GM21360 (cell line): ENCODE measurements around the gene PCDH9.

Experiments
- ATAC-seq: cut with Tn5 transposase; IDR thresholded peaks from one replicate; pipeline ENCODE4 v1.9.1; 2021; ENCODE audit warnings: mild to moderate bottlenecking, moderate library complexity; ENCODE audit not compliant: unreplicated experiment

The PCDH9 gene

DNA sequence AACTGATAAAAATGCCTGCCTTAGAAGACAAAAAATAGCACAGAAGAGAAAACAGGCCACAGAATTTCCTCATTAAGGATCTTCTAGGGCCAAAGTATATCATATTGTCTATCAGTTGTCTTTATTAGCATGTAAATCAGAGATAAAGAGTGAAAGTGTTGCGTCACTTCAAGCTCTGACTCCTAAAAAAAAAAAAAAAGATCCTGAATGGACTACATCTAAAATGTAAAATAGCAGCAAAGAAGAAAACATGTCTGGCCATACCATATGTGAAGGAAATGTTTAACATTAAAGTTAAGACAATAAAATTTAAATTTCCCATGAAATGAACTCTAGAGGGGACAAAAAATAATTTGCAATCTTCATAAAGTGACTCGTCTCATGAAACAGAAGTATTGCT is 237.4 kb downstream of the PCDH9 start:
- no peak for ATAC-seq

DNA sequence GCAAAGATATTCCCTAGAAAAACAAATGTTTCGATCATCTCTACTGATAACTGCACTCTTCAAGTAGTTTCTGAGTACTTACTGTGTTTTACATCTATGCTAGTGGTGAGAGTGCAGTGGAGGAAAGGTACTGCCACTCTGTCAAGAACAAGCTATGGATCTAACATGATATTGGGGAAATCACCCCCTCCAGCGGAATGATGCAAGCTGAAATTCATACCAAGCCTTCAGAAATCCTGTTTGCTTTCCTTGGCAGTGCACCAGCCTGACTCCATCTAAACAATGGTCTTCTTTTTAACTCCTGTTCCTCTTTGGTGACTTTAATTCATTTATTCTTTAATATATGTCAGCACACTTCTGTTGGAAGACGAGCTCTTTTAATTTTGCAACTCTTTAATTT is 238.0 kb downstream of the PCDH9 start:
- no peak for ATAC-seq

DNA sequence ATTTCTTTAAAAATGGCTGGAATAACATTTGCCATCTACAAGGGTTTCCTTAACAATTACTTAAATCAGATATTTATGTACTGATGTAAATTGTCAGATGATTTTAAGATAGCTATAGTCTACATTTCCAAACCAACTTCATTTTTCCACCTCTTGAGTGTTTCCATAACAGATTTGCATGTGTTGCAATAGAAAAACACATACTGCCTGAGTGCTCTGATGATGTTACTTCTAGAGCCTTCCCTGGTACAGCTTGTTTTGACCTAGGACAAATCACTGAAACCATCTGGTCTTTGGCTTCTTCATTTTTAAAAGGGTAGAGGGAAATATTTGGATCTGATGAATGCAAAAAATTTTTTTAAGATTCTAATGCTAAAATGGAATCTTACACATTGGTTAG is 245.9 kb downstream of the PCDH9 start:
- no peak for ATAC-seq

DNA sequence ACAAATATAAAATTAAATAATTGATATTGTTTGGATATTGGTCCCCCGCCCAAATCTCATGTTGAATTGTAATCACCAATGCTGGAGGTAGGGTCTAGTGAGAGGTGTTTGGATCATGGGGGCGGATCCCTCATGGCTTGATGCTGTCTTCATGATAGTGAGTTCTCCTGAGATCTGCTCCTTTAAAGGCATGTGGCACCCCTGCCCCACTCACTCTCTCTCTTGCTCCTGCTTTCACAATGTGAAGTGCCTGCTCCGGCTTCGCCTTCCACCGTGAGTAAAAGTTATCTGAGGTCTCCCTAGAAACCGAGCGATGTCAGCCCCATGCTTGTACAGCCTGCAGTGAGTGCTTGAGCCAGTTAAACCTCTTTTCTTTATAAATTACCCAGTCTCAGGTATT is 248.2 kb downstream of the PCDH9 start:
- no peak for ATAC-seq

DNA sequence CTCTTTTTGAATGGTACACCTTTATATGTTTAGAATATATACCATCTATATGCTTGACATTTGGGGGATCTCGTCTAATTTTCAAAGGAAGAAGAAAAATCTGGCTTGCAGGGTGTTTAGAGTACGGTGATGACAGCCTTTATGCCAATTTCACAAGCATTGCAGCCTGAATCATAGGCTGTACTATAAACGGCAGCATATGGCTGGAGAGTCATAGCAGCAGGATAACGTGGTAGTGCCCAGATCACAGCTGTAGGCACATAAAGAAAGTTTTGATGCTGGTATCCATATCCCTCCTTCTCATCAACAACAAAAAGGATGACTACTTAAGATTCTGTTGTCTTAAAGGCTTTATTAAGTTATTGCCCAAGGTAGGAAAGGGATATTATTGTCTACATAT is 253.0 kb downstream of the PCDH9 start:
- ATAC-seq, result no peak

DNA sequence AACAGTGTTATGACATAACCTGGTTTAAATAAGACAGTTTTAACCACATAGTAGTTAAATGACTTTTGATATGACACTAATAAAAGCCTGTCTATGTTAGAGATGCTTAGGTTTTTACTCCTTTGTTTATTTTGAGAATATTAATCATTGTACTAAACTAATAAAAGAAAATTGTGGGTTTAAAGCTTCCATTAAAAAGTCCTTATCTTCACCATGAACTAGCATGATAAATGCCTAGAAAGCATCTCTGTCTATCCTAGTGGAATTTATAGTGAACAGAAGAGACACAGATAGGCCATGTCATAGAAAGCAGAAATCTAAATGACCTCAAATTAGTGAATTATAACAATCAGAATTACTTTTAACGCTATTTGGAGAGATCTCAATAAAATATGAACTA is 255.2 kb downstream of the PCDH9 start:
- ATAC-seq, result no peak

DNA sequence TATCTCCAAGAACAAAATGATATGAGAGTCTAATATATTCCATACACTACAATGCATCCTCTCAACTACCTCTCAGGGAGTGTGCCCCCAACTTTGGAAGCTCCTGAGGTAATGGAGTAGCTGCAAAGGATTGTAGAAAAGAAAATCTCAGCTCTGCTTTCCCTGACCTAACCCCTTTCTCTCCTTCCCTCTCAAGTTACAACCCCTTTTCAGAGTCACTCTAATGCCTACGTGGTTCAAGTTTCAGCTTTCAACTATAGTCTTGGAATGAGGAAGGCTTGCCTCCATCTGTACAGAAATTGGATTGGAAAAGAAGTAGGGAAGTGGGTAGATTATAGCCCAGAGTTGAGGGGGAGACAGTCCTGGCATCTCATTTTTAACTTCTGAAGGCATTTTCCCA is 256.0 kb downstream of the PCDH9 start:
- ATAC-seq, result no peak

DNA sequence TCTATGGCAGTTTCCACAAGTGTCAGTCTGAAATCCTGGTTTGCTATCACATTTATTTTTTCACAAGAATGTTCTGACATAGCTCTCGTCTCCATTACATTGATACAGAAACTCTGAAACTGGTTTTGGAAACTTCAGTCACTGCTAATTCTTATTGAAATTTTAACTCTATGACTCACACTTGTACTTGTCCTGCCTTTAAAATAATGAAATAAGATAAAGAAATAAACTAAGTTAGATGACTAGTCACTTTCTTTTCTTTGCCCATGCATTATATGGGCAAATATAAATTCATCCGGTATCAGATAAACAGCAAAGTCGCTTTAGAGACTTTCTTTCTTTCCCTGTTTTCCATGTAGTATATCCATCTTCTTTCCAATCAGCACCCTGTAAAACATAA is 257.5 kb downstream of the PCDH9 start:
- no peak for ATAC-seq

DNA sequence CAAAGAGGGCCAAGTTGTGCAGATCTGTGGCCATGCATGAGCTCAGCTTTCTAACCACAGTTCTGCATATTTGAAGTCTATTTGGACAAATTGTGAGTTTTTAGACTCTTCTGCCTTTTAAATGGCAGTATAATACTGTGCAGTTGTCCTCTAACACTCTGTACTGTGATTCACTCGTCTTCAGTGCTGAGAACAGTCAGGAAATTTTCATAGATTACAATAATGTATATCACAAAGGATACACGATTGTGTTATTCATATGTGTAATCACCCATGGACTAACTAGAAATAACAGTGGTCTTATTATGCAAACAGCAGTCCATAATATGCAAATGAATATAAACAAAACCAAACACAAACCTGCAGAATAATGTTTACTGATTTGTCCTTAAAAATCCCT is 259.1 kb downstream of the PCDH9 start:
- no peak for ATAC-seq

DNA sequence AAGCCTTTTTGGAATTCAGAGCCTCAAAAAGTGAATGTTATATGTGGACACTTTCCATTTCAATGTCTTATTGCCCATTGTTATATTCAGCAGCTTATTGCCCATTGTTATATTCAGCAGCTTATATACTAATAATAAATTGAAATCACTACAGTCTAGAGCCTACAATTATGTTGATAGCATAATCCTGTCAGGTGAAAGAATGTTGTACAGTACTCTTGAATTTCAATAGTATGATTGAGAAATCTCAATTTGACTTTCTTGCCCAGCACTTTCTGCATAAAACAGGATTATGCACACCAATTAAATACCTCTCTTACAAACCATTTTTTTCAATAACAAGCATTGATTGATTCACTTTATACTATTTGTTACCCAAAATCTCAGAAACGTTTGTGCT is 260.8 kb downstream of the PCDH9 start:
- ATAC-seq, result no peak

DNA sequence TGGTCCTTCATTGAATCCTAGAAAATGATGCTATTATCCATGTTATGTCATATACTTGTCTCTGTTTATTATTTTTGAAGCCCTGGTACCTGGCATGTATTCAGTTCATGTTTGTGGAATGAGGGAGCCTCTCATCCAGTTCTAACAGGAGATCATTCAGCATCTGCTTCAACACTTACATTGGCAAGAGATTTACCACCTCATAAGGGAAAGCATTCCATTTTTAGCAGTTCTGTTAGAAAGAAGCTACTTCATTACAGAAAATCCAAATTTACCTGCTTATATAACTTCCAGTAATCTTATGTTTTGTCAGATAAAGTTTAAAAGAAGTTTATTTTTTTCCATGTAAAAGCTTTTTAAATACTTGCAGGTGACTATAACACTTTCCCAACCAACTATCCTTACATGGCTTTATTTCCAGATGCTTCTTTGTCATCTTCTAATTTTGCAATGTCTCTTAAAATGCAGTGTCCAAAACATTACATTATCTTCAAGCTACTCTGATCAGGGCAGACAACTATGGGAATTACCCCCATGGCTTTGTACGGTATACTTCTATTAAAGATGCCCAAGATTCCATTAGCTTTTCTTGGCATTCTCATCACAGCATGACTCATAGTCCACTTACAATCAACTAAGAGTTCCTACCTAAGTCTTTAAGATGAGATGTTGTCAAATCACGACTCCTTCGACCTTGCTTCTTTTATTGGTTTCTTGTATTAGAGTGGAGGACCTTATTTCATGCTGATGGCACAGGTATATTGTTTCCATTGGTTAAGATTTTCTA is 262.1 kb downstream of the PCDH9 start:
- ATAC-seq, result no peak

DNA sequence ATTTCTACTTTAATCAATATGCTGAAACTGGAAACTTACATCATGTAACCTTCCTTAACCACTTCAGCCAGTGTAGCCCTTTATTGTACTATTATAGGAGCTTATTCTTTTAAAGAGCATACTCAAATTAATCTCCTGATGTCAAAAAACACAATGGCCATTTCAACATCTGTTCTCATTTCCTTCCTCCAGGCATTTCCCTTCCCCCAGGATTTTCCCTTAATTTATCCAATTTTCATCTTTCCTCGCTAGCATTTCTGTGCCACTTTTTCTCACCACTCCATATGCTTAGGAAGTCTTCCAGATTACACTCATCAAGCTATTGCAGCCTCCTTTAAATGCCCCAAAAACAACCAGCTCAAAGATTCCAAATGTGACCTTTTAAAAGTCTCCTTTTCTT is 265.0 kb downstream of the PCDH9 start:
- no peak for ATAC-seq

DNA sequence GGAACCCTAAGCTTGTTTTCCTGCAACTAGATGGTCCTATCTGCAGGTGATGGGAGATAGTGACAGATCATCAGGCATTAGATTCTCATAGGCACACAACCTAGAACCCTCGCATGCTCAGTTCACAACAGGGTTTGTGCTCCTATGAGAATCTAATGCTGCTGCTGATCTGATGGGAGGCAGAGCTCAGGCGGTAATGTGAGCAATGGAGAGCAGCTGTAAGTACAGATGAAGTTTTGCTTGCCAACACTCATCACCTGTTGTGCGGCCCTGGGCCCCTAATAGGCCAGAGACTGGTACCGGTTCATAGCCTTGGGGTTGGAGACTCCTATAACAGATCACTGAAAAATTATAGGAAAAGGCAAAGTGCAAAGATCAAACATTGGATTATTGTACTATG is 267.2 kb downstream of the PCDH9 start:
- ATAC-seq, result no peak

DNA sequence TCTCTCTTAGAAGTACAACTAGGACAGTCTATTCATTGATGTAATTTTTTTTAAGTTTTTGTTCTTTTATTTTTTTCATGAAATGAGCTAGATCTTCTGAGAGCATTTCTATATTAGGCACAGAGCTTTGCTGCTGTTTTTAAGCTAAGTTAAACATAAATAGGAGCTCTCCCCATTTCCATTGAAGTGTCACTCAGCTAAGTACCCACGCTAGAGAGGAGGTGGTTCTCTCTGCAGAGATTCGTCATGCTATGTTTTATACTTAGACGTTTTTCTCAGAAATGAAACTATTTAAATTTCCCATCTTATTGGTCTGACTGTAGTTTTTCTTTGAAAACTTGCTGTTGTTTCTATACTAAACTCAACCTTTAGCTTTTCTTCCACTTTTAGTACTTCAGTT is 271.5 kb downstream of the PCDH9 start:
- ATAC-seq, result no peak

DNA sequence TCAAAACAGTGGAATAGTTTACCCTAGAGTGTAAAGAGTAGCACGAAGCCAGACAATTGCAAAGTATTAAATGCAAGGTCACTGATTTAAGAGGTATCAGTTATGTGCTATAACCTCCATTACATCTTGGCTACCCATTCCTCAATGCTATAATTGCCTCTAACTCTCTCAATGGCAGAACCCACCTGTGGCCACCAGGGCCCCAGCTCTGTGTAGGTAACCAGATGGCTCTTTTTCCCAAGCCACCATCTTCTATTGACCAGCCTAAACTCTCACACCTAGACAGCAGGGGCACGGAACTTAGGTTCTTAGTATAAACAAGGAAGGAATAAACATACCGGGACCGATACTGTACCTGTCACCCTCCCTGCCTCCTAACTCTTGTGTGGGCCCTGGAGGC is 277.6 kb downstream of the PCDH9 start:
- ATAC-seq, result no peak

DNA sequence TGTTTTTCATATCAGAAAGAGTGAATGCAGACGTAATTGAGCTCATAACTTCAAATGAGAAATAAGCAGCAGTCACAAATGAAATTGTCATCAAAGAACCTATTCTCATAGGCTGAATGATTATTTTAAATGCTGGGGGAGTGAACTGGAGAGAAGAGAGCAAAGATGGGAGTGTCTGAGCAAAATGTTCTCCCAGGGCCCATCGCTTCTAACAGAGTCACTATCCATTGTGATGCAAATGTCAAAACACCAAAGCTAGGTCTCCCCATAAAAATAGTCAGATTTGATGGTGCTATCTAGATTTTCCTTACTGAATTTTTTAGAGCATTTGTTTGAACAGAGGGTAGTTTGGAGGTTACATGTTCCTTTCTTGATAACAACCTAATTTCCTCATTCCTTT is 278.7 kb downstream of the PCDH9 start:
- no peak for ATAC-seq

DNA sequence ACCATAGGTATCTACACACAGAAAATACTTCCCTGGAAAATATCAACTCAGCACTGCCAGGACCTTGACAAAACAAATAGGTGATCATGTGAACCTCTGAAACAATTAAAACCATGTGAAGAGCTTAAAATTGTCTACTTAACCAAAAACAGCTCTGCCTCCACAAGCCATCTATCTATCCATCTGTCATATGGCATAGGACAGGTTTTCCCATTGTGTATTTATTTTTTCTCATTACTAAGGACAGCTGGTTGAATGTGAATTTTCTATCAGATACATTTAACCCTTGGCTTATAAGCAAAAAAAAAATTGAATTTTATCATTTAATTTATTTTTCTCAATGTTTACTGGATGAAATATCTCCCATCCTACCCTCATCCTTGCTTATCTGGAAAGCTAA is 279.5 kb downstream of the PCDH9 start:
- ATAC-seq, result no peak

DNA sequence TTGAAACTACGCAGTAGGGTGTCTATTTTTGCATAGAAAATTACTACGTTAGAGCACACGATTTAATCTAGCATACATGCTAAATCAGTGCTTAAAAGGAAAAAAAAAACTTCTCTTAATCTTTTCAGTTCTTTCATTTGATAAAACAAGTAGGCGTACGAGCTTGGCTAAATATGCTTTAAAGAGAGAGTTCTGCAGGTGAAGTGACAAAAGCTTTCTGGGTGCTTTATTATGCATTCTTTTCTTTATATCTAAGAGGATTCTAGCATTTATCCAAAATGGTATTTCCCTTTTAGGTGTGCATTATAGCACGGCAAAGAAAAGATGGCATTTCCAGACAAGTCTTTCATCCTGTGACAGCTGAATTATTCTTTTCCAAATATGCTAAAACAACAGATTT is 281.2 kb downstream of the PCDH9 start:
- ATAC-seq, result no peak

DNA sequence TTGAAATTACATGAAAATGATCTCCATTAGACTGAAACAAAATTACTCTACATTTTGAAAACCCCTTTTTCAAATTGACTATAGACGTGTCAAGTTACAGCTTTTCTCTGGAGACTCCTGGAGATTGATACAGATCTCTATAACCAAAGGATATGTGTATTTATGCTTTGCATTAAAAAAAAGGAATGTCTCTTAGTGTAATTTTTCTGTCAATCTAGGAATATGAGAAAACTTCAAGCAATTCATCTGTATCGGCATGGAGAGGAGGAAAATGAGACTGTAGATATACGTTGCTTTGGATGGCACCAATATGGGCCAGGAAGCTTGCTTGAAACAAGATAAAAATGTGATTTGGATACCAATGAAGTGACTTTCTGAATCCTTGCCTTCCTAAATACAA is 286.6 kb downstream of the PCDH9 start:
- ATAC-seq, result no peak

DNA sequence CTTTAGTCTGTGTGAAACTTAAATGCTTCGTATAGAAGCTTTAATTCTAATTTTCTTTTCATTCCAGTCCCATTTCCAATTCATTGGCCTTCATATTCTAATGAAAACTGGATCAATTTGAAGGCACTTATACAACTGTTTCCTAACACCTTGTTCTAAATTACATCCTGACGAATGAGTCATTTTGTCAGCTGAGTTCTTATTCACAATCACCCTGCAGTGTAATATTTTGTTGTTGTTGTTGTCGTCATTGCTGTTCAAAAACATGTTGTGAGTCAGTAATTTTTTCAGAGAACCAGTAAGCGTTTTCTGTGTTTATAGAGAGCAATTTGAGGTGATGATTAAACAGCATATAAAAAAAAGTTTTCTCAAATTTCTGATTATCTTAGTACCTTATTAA is 290.0 kb downstream of the PCDH9 start:
- no peak for ATAC-seq

DNA sequence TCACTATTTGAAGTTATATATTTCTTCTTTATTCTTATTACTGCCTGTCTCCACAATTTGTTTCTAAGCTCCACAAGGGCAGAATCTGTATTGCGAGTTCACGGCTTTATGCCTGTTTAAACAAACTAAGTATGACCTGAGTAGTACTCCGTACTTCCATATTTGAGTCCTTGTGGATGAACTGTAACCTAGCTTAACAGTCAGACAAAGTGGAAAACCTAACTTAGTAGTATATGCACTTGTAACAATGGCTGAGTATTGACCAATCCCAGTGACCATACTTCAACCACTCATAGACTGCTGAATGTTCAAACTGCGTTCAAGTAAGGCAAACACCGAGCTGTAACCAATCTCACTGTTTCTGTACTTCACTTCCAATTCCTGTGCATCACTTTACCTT is 292.7 kb downstream of the PCDH9 start:
- no peak for ATAC-seq

DNA sequence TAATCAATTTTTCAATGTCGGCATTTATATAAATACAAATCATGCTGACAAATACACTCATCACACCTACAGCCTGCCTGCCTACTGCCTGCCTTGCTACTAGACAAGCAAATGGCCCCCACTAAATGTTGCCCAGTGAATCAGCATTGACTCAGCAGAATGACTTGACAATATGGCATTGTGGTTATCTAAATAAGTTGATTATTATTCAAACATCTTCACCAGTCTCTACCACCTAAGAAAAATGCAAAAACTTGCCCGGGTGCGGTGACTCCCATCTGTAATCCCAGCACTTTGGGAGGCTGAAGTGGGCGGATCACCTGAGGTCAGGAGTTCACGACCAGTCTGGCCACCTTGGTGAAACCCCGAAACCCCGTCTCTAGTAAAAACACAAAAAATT is 296.1 kb downstream of the PCDH9 start:
- ATAC-seq, result no peak

DNA sequence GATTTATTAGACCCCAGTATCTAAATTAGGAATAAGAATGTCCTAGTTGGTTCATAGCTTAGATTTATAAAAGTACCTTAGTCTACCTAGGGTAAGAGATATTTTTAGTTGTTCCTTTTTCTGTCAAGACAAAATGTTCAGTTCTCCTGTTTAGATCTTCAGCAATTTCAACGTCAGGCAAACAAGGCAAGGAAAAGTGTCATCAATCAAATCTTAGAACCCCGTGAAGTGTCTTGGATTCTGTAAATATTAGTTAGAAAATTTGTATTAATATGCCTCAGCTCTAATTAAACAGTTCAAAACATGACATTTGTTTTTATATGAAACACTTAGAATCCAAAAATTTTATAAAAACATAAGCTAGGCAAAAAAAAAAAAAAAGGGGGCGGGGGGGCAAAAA is 296.6 kb downstream of the PCDH9 start:
- ATAC-seq, result no peak
